Measurements from ENCODE around the gene BTNL8.

Gene BTNL8

DNA sequence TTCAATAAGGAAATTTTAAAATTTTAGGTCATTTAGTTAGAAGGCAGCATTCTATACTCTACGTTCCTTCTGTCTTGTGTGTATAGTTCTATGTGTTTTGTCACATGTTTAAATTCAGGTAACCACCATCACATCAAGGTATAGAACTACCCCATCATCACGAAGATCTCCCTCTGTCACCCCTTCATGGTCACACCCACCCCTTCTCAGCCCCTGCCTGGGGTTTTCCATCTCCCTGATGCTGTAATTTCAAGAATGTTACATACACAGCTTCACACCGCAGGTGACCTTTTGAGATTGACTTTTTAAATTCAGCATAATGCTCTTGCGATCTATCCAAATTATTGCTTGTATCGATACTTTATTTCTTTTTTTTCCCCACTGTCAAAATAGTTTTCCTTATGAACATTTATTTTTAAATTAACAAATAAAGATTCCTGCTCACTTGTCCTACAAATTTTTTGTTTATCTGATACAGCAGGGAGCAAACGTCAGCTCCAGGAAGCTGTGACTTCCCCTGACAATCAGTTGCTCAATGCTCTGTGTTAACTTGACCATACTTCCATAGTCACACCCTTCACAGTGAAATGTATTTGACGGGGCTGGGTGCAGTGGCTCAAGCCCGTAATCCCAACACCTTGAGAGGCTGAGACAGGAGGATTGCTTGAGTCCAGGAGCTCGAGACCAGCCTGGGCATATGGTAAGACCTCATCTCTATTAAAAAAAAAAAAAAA lies 10.2 kb downstream of the BTNL8 start:
- Histone ChIP-seq H3K9ac (ENCODE audit: low read length) (no peak overlapping the region), H3K9me2 (ENCODE audit: low read depth, low read length) (no peaks in the 10 kb centered on the region), H2AFZ (ENCODE audit: low read length) (no peak overlapping the region), H3K4me3 (ENCODE audit: low read depth, low read length, poor library complexity, severe bottlenecking) (no peak overlapping the region), H4K20me1 (ENCODE audit: insufficient read depth, low read length) (no peaks in the 10 kb centered on the region), H3F3A (ENCODE audit: insufficient read depth, low read length) (no peaks in the 10 kb centered on the region), H3K27ac (ENCODE audit: low read depth, low read length, poor library complexity, severe bottlenecking) (no peak overlapping the region), H3K79me2 (ENCODE audit: insufficient read depth, low read length) (no peaks in the 10 kb centered on the region), H3K36me3 (ENCODE audit: insufficient read depth, low read length) (no peaks in the 10 kb centered on the region), H3K27me3 (ENCODE audit: insufficient read depth, low read length) (no peaks in the 10 kb centered on the region; the same call in 1 of the 2 replicates), H3K4me2 (ENCODE audit: low read length) (no peak overlapping the region), H3K4me1 (ENCODE audit: insufficient read depth, low read length, severe bottlenecking) (peaks cover 5% of the 10 kb centered on the region), H3K9me3 (ENCODE audit: low read length) (no peaks in the 10 kb centered on the region)
- TF ChIP-seq EZH2 (IDR thresholded peaks at IDR 0.05; ENCODE audit: borderline replicate concordance, low read length) = no peak
- TF ChIP-seq, protein P1, sequence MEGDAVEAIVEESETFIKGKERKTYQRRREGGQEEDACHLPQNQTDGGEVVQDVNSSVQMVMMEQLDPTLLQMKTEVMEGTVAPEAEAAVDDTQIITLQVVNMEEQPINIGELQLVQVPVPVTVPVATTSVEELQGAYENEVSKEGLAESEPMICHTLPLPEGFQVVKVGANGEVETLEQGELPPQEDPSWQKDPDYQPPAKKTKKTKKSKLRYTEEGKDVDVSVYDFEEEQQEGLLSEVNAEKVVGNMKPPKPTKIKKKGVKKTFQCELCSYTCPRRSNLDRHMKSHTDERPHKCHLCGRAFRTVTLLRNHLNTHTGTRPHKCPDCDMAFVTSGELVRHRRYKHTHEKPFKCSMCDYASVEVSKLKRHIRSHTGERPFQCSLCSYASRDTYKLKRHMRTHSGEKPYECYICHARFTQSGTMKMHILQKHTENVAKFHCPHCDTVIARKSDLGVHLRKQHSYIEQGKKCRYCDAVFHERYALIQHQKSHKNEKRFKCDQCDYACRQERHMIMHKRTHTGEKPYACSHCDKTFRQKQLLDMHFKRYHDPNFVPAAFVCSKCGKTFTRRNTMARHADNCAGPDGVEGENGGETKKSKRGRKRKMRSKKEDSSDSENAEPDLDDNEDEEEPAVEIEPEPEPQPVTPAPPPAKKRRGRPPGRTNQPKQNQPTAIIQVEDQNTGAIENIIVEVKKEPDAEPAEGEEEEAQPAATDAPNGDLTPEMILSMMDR (IDR thresholded peaks at IDR 0.05; ENCODE audit: low read length) = no peak

DNA sequence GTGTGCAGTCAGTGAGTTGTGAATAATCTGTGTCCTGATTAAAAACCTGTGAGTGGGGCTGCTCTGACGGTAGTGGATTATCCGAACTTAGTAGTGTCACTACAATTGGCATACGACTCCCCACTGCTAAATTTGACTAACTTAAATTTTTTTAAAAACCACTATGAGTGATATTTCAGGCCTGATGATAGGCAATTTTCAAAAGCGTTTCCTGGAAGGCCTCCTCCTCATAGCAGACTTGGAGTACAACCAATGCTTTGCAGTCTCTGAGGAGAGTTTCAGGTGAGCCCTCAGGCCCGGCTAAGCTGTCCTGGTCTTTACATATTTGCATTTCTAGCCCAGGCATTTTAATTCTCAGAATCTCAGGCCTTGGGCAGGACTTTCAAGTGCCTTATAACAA lies 10.8 kb downstream of the BTNL8 start:
- Histone ChIP-seq H3K9me3 (ENCODE audit: low read length) (no peaks in the 10 kb centered on the region), H2AFZ (ENCODE audit: low read length) (no peak overlapping the region), H3K36me3 (ENCODE audit: insufficient read depth, low read length) (no peaks in the 10 kb centered on the region), H3F3A (ENCODE audit: insufficient read depth, low read length) (no peaks in the 10 kb centered on the region), H3K9me2 (ENCODE audit: low read depth, low read length) (no peaks in the 10 kb centered on the region), H4K20me1 (ENCODE audit: insufficient read depth, low read length) (no peaks in the 10 kb centered on the region), H3K4me1 (ENCODE audit: insufficient read depth, low read length, severe bottlenecking) (peaks cover 5% of the 10 kb centered on the region), H3K27me3 (ENCODE audit: insufficient read depth, low read length) (no peaks in the 10 kb centered on the region; the same call in 1 of the 2 replicates), H3K4me2 (ENCODE audit: low read length) (no peak overlapping the region), H3K79me2 (ENCODE audit: insufficient read depth, low read length) (no peaks in the 10 kb centered on the region), H3K27ac (ENCODE audit: low read depth, low read length, poor library complexity, severe bottlenecking) (no peak overlapping the region), H3K4me3 (ENCODE audit: low read depth, low read length, poor library complexity, severe bottlenecking) (no peak overlapping the region), H3K9ac (ENCODE audit: low read length) (no peak overlapping the region)
- TF ChIP-seq, protein P1 (IDR thresholded peaks at IDR 0.05; ENCODE audit: low read length) = no peak
- no peak for TF ChIP-seq EZH2 (IDR thresholded peaks at IDR 0.05; ENCODE audit: borderline replicate concordance, low read length)

DNA sequence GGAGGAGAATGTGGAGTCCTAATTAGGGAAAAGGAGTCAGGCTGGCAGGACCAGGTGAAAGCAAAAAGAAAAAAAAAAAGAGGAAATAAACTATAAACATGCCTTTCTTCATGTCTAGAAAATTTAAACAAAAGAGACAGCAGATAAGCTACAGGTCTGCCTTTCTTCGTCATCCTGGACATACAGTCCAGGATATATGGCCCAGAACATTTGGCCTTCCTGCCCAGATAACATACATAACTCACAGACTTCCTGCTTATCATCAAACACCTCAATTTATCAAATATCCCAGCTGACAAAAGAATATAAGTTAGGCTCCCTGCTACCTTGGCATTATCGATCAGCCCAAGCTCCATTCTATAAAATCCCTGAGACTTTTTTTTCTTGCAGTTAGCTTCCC lies 11.2 kb downstream of the BTNL8 start:
- Histone ChIP-seq H4K20me1 (ENCODE audit: insufficient read depth, low read length) (no peaks in the 10 kb centered on the region), H3K4me3 (ENCODE audit: low read depth, low read length, poor library complexity, severe bottlenecking) (no peak overlapping the region), H2AFZ (ENCODE audit: low read length) (no peak overlapping the region), H3K36me3 (ENCODE audit: insufficient read depth, low read length) (no peaks in the 10 kb centered on the region), H3K9me3 (ENCODE audit: low read length) (no peaks in the 10 kb centered on the region), H3K9me2 (ENCODE audit: low read depth, low read length) (no peaks in the 10 kb centered on the region), H3K79me2 (ENCODE audit: insufficient read depth, low read length) (no peaks in the 10 kb centered on the region), H3K4me2 (ENCODE audit: low read length) (no peak overlapping the region), H3K9ac (ENCODE audit: low read length) (no peak overlapping the region), H3K4me1 (ENCODE audit: insufficient read depth, low read length, severe bottlenecking) (peaks cover 5% of the 10 kb centered on the region), H3K27ac (ENCODE audit: low read depth, low read length, poor library complexity, severe bottlenecking) (no peak overlapping the region), H3K27me3 (ENCODE audit: insufficient read depth, low read length) (no peaks in the 10 kb centered on the region; the same call in 1 of the 2 replicates), H3F3A (ENCODE audit: insufficient read depth, low read length) (no peaks in the 10 kb centered on the region)
- TF ChIP-seq, protein P1 (IDR thresholded peaks at IDR 0.05; ENCODE audit: low read length) = no peak

Data from OCI-LY1 (cell line).